Middle frontal gyrus (tissue), 1 donor: ENCODE data around the gene ANKRD55.
"Not testable (repeated sequence)": the region's sequence is repeated elsewhere in the genome, so short reads cannot be mapped to it uniquely, and the experiment has no call there.

Source experiments
- DNase-seq: peaks from one replicate; pipeline ENCODE4 v3.0.0-alpha.2; 2015; ENCODE audit warnings: low spot score; ENCODE audit errors: extremely low spot score

The ANKRD55 gene

DNA sequence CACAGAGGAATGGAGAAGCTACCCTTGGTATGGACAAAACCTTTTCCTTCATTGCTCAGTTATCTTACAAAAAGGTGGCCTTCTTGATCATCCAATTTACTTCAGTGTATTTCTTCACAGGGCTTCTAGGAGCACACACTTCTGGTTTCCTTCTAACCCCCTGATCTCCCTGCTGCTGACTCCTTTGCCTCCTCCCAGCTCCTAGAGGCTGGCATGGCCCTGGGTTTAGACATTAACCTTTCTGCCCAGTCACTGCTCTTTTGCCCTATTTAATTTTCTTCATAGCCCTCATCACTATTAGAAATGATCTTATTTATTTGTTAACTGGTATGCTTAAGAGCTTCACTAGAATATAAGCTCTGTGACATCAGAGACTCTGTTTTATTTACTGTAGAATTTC lies 63.2 kb downstream of the ANKRD55 start:
- DNase-seq: no peak

DNA sequence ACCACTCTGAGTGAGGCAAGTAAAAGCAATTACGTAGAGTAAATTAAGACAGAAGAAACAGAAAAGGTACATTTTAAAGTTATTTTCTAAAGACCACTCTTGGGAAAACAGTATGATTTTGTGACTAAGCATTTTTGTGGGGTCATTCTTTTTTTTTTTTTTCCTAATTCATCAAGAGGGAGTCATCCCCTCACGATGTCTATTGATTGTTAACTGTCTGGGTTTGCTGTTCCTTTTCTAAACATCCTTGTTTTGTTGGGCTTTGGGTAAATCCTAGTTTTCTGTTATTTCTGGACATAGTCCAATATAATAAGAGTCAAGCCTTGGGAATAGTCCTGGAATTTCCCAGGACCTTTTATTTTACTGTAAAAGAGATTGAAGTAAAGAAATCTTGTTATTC lies 63.8 kb downstream of the ANKRD55 start:
- no peak for DNase-seq

DNA sequence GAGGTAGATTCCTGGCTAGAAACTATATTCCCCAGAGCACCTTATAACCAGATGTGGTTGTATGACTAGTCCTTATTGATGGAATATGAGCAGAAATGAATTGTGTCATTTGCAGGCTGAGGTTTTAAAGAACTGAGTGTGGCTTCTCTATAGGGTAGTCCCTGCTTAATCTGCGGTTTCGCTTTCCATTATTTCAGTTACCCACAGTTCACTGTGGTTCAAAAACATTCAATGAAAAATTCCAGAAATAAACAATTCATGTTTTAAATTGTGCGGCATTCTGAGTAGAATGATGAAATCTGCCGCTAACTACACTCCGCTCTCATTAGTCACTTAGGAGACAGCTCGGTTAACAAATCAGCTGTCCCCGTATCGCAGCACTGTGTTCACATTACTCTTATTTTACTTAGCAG lies 65.1 kb downstream of the ANKRD55 start:
- no peak for DNase-seq

DNA sequence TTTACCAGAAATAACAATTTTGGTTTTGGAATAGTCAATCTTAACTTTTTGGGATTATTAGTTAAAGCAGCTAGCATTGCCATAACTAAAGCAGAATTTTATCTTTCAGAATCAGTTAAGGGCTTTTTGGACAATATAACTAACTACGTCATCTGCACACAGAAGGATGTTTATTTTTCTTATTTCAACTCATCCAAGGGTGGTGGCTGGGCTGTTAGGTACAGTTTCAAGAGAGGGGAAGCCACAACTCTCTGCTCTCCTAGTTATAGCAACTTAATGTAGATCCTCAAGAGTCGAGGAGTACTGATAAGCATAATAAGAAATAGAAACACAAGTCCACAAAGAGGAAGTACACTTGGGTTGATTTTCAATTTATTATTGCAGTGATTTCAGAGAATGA lies 65.6 kb downstream of the ANKRD55 start:
- no peak for DNase-seq

DNA sequence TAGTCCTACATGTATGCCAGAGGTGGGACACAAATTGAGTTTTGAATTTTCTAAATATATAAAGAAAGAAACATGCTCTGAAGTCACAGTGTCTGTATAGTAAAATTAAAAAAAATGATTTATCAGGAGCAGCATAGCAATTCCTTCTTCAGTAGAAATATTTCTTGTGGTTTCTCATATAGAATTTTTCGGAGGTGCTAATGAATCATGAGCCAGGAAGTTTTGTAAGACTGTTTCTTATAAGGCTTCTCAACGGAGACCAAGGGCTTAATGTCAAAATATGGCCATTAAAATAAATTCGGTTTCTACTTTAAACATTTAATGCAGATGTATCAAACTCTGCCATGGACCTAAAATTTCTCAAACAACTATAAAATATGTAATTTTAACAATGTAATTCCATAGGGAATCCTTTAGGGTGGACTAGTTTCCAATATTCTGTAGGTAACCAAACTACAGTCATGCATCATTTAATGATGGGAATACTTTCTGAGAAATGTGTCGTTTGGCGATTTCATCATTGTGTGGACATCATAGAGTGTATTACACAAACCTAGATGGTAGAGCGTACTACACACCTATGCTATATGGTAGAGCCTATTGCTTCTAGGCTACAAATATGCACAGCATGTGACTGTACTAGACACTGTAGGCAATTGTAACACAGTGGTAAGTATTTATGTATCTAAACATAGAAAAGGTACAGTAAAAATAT lies 66.3 kb downstream of the ANKRD55 start:
- no peak for DNase-seq

DNA sequence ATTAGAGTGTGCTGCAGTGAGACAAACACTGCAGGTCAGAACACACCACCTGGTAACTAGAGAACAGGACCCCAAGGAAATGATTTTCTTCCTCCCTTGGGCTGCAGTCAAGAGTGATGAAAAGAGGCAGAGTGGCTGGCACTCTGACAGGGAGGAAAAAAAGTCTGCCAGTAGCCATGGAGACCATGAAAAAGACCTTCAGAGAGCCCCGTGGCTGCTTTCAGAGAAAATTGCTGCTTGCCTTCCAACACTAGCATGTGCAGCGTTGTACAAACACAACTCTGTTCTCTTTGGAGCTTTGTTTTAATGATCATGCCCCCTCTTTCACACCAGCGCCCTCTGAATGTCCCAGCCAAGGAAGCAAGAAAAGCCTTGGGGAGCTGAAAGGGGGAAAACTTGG lies 68.8 kb downstream of the ANKRD55 start:
- DNase-seq: peak; percentile 32

DNA sequence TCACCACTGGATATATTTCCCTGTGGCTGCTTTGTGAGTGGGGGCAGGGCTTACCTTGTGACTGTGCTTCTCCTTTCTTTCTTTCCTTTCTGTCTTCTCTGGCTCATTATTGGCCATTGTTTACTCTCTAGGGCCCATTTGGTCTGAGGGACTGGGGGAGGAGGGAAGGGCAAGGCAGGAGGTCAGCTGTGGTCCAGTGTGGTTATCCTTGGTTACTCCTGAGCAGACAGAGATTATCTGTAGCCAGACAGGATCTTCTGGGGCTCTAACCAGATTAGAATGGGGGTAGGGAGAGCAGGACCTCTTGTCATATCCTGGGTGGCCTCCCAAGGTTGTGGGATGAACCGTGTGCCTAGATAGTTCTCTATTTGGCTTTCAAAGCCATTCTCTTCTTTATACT lies 71.2 kb downstream of the ANKRD55 start:
- DNase-seq: no peak

DNA sequence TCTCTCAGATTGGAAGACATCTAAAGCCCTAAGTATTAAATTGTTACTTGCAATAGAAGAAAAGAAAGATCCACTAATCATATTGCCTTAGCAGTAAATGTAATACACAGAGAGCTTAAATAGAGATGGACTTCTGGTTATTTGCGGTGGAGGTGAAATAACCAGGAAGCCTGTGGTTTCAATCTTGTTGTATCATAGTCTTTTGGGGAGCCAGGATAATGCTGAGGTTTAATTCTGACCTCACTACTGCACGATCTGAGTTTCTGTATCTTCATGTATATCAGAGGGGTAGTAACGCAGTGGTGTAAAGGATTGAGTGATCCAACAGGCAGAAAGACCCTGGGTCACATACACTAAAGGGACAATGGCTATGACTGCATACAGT lies 71.7 kb downstream of the ANKRD55 start:
- no peak for DNase-seq

DNA sequence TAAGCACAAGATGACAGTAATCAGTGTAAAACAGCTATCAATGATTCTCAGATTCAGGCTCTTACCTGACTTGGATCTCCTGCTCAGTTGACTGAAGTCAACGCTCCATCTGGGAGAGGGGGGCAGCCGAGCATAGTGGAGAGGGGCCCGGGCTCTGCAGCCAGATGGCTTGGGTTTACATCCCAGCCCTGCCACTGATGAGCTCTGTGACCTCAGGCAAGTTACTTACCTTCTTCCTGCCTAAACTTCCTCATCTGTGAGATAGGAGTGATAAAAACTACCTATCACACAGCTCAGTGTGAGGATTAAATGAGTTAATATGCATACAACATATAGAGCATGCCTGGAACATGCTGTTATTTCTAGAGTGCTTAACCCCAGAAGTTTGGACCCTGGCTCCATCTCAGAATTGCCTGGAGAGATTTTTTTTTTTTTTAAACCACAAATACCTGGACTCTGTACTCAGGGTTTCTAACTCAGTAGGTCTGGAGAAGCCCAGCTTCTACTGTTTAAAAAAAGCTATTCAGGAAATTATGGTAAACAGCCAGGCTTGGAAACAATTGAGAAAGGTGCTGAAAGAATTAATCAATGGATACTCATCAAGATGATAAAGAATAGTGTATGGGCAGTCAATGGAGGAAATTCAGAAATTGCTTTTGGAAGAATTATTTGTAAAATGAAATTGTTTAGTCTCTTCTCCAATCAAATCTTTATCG lies 72.2 kb downstream of the ANKRD55 start:
- DNase-seq: no peak

DNA sequence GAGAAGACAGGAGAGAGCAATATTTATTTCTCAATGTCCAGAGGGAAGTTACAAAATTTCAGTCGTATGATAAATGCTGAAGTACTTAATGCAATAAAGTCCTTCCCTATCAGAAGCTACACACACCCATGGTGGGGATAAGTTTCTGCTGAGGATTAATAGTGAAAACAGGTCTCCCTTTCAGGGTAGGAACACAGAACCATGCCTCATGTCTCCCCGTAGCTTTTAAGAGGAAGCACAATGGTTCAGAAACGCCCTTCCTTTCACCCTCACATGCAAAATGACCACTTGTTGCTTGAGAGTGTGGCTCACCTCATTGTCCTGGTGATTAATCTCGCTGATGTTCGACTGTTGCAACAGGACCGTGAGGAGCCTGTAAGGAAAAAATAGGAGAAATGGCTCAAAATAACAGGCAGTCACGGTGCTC lies 73.6 kb downstream of the ANKRD55 start:
- DNase-seq: no peak

DNA sequence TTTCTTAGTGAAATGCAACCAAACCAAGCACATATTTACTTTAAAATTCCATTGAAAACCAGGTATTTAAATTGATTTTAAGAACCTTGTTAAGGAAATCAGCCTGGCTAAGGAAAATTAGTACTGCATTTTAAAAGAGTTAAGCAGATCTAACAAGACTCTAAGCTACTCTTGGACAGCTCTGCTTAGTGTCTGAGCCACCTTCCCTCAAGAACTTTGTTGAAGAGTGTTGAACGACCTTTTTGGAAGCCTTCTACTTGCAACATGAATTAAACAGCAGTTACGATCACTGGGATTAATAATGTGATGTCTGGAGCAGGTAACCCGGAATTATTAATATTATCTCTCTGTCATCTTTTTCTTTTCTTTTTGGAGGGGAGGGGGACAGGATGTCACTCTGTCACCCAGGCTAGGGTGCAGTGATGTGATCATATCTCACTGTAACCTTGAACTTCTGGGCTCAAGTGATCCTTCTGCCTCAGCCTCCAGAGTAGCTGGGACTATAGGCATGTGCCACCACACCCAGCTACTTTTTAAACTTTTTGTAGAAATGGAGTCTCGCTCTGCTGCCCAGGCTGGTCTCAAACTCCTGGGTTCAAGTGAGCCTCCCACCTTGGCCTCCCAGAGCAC lies 74.7 kb downstream of the ANKRD55 start:
- DNase-seq: no peak

DNA sequence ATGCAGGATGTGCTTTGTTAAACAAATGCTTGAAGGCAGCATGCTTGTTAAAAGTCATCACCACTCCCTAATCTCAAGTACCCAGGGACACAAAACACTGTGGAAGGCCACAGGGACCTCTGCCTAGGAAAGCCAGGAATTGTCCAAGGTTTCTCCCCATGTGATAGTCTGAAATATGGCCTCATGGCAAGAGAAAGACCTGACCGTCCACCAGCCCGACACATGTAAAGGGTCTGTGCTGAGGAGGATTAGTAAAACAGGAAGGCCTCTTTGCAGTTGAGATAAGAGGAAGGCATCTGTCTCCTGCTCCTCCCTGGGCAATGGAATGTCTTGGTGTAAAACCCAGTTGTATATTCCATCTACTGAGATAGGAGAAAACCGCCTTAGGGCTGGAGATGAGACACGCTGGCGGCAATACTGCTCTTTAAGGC lies 75.9 kb downstream of the ANKRD55 start:
- DNase-seq: not testable (repeated sequence)

DNA sequence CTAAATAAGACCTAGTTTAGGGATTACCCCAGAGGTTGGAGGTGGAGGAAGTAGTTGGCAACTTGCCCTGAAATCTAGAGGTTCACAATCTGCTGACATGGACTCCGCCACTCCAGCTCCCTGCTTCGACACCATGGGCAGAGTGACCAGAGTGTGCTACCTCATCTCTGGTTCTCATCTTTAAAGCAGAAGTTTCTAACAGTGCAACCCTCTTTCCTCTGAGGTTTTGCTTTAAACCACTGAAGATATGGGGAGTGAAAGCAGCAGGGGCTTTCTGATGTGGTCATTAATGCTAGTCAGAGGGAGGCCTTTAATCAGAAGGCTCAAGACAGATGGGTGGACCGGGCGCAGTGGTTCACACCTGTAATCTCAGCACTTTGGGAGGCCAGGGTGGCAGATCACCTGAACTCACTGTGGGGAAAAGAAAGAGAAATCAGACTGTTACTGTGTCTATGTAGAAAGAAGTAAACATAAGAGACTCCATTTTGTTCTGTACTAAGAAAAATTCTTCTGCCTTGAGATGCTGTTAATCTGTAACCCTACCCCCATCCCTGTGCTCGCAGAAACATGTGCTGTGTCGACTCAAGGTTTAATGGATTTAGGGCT lies 76.4 kb downstream of the ANKRD55 start:
- DNase-seq: not testable (repeated sequence)

DNA sequence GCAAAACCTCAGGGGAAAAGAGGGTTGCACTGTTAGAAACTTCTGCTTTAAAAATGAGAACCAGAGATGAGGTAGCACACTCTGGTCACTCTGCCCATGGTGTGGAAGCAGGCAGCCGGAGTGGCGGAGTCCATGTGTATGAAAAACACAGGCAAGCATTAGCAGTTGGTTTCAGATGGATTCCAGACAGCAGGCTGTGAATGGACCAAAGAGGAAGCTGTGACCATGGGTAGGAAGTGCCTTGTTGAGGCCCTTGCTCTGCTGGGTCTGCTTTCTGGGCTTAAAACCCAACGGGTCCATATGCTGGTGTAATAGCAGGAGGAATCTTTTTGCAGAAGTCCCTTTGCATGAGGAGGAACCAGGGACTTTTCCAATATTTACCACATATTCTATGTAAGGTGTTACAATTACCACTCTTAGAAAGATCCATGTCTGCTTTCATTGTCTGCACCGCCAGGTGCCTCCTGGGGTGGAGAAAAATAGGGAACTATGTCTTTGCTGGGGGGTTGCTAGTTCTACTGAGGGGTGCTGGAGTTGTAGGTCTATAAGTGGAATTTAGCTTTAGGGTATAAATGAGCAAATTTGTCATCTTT lies 77.0 kb downstream of the ANKRD55 start:
- no peak for DNase-seq

DNA sequence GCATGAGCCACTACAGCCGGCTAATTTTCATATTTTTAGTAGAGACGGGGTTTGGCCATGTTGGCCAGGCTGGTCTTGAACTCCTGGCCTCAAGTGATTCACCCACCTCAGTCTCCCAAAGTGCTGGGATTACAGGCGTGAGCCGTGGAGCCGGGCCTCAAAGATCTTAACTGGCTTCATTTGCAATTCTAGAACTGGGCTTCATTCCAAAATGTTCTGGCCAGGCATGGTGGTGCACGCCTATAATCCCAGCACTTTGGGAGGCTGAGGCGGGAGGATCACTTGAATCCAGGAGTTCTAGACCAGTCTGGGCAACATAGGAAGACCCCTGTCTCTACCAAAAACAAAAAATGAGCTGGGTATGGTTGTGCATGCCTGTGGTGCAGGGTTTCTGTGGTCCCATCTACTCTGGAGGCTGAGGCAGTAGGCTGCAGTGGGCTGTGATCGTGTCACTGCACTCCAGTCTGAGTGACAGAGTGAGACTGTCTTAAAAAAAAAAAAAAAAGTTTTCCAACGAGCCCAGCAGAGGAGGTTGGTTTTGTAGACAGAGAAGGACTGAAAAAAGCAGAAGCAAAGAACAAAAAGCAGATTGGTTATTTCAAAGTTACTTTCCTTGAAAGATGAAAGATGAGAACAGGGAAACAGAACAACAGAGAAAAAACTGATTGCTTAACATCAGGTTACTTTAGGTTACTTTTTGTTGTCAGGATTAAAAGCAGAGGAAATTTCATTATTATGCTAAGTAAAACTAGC lies 78.2 kb downstream of the ANKRD55 start:
- no peak for DNase-seq

DNA sequence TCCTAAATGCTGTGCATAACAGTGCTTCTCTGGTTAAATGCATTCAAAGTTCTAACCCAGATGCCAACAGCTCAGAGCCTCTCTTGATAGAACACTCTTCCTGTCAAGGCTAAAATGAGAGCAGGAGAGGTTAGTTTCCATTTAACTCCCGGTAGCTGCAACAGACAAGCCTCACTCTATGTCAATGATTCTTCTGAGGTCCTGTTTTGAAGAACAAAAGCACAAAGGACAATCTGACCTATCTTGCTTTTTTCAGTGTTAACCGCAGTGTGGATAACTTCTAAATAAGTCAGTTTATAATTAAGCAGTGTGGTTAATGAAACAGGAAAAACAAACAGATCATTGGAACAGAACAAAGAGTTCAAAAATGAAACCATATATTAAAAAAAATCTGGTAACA lies 80.7 kb downstream of the ANKRD55 start:
- DNase-seq: no peak

DNA sequence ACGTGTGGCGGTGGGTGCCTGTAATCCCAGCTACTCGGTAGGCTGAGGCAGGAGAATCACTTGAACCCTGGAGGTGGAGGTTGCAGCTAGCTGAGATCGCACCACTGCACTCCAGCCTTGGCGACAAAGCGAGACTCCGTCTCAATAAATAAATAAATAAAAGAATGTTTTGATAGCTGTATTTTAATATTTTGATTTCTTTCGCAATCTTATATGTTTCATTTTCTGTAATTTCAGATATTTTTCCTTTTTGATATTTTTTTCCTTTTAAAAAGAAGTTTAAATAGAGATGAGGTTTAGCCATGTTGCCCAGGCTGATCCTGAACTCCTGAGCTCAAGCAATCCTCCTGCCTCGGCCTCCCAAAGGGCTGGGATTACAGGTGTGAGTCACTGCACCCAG lies 82.4 kb downstream of the ANKRD55 start:
- DNase-seq: not testable (repeated sequence)

DNA sequence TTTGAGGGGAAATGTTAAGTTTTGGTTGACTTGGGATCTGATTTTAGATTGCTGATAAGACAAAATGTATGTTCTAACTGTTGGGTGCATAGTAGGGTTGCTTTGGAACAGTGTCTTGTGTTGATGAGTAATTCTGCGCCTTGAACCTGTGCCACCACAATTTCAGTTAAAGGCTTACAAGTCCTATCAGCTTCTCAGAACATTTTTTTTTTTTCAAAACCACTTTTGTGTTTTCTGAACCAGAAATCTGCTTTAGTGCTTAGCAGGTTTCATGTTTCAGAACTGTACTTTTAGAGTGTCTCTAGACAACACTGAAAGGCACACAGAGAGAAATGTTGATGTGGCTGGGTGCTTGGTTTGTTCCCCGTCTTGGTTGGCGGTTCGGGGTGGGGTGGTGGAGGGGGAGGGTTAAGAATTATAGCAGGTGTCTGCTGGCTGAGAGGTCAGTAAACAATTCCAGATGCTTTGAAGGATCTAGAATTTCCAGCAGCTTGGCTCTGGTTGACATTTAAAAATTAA lies 84.6 kb downstream of the ANKRD55 start:
- DNase-seq: no peak

DNA sequence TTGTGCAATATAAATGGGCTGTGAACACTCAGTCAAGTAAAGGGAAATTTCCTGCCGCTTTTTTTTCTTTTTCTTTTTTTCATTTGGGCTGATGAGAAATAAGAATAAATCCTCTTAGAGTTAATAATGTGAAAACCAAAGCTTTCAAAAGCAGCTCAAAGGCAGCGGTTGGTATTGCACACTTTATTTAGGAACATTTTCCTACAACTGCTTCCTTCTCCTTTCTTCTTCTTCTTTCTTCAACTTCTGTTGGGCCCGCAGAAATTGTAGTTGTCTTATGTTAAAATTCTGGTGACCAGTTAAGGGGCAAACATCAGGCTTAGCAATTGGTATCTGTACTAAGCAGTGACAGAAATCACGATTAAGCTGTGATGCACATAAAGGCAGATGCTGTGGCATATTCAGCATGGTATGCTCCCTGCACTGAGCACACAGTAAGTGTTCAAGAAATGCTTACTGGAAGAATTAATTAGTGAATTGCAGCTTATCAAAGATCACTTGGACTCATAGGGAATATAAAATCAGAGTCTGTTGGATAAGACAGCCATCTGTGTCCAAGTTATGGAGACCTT lies 85.4 kb downstream of the ANKRD55 start:
- no peak for DNase-seq

DNA sequence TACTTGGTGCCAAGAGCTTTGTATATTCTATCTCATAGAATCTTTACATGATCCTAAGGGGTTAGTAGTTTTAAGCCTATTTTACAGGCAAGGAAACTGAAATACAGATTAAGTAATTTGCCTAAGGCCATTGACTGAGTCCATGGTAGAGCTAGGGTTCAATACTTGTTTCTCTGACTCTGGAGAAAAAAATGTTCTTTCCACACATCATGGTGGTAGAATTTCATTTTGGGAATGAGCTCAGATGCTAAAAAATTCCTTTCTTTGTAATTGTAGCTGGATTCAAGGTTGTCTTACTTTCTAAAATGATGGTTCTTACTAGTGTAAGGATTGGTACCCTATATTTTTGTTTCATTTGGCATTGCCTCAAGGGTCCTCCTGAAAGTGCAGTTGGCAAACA lies 86.0 kb downstream of the ANKRD55 start:
- no peak for DNase-seq
